NCI-H524 treated with DMSO at 0.1 percent for 48 hours (cell line): ENCODE data around the gene FGFR2.

Experiments used
- DNase-seq: peaks from one replicate; lab custom pipeline; 2025; lab: John Stamatoyannopoulos, UW

The FGFR2 gene

DNA sequence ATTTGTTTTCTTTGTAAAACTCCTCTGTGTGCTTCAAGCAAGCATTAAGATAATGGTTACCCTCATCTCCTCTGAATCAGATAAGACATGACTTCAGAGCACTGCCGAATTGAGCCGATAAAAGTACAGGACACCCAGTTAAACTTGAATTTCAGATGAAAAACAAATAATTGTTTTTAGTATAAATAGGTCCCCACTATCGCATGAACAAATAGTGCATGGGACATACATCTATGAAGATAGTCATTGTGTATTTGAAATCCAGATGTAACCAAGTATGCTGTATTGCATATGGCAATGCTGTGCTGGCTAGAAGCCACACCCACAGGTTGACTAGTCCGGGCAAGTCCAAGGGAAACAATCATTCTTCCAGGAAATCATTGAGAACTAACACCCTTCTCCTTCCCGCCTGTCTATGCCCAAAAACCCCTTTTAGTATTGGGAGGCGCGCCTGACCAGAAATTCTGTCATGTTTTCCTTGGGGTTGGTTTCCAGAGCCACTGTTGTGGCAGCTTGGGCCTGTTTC lies 12.6 kb upstream of the FGFR2 start:
- DNase-seq: no peak

DNA sequence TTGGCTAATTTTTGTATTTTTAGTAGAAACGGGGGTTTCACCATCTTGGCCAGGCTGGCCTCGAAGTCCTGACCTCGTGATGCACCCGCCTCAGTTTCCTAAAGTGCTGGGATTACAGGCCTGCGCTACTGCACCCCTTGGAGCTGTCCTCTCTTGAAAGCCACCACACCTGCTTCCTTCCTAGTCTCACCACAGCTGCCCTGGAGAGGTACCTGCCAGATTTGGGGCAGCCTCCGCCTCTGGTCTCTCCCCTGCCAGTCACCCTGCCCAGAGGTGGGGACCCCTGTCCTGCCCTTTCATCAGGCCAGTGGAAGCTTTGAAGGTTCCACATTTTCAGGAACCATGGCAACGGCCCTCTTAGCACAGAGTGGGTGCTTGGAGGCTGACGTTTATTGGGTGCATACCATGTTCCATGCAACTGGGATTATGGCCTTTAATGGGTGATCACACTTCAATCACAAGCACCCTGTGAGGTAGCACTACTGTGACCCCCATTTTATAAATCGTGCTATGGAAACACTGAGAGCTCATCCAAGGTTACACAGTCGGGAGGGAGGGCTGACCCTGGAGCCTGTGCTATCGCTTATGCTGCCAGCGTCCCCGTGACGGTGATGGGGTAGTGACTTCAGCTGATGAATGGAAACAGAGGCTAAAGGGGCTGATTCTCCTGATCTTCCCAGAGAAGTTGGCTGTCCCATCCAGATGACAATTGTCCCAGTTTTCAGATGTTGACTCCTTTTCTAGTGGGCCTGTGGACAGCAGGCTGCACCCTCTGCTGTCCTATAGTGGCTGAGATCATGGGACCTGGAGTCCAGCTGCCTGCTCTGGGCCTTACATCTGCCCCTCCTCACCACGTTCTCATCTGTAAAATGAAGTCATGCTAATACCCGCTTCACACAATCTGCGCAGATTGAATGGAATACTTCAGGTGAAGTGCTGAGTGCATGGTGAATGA lies 11.5 kb upstream of the FGFR2 start:
- no peak for DNase-seq

DNA sequence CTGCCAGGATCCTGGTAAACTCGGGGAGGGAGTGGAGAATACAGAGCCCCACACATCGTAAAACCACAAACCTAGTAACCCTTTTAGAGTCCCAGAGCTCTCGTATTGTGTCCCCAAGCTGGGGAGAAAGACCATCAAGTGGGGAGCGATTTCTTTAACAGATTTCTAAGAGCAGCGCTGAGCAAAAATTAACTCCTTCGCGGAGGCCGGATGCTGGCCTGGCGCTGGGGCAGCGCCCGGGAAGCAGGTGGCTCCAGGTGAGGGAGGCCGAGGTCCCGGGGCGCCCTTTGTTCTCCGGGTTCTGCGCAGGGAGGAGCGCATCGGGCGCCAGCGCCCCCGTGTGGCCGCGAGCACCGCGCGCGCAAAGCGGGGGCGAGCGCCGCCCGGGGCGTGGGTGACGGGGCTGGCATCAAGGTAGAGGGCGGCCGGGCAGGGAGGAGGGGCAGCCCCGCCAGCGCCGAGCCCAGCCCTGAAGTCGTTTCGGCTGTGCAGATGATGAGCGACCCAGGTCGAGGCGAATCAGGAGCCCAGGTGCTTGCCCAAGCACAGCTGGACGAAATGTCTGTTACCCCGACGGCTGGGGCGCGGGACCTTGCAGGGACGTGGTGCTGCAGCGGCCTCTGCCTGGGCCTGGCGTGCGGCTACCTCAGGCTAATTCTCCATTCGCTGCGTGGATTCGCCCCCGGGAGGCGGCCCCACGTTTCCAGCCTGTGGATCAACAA lies 10.4 kb upstream of the FGFR2 start:
- DNase-seq: no peak

DNA sequence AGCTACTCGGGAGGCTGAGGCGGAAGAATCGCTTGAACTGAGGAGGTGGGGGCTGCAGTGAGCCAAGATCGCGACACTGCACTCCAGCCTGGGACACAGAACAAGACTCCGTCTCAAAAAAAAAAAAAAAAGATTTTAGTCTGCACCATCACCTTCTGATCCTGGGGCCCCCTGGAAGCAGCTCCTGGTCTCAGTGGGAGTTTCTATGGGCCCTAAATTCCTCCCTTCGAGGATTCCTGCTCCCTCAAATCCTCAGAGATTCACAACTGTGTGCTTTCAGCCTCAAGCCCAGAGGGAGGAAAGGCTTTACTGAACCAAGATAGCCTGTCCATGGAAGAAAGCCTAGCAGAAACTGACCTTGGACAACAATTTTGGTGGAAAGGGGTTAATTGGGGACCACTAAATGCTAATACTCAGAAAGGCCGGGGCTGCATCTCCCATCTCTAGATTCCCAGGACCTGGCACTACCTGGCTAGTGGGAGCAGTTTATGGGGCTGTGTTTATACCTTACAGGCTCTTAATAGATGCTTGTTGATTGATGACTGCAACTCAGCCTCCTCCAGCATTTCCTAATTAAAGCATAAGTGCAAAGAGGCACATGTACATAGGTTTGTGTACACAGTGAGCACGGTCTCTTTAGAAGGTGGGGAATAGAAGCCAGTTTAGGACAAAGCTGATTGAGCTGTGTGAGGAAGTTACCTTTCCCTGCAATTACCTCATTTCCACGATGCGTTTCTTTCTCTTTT lies 9.2 kb upstream of the FGFR2 start:
- no peak for DNase-seq

DNA sequence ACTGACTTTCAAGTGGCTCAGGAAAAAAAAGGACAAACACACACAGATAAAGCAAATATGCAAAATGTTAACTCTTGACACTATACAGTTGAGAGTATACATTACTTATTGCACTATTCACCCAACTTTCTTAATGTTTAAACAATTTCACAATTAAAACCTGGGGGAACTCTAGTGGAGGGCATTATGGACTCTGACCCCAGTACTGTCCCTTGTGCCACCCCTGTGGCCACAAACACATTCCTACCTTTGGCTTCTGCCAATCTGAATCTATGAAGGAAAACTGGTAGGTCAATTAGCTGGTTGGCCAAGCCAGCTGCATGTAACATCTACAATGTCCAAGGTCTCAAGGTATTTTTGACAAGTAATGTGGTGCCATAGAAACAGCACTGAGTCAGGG lies 7.5 kb upstream of the FGFR2 start:
- no peak for DNase-seq

DNA sequence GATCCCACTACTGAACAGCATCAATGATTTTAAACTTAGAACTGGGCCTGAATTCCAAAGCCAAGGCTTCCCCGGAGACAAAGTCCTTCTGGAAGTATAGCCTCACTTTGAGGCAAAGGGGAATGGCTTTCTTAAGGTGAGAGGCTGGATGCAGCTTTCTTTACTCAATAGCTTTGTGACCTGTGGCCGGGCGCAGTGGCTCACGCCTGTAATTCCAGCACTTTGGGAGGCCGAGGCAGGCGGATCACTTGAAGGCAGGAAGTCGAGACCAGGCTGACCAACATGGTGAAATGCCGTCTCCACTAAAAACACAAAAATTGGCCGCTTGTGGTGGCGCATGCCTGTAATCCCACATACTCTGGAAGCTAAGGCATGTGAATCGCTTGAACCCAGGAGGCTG lies 3.2 kb upstream of the FGFR2 start:
- no peak for DNase-seq

DNA sequence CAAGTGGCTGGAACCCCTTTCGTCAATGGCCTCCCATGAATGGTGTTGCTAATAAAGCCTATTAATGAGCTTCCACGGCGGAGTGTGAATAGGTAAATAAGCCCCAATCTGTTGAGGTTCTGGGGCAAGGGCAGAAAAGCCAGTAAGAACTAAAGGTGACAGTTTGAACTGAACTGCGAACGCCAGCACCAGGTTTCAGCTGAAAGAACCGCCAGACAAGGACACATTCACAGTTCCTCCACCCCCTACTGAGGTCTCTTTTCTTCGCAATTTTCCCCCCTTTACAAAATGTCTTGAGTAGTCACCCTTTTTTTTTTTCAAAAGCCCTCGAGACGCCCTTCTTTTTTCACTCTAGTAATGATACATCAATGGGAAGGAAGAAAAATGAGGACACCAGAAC lies 2.4 kb upstream of the FGFR2 start:
- no peak for DNase-seq

DNA sequence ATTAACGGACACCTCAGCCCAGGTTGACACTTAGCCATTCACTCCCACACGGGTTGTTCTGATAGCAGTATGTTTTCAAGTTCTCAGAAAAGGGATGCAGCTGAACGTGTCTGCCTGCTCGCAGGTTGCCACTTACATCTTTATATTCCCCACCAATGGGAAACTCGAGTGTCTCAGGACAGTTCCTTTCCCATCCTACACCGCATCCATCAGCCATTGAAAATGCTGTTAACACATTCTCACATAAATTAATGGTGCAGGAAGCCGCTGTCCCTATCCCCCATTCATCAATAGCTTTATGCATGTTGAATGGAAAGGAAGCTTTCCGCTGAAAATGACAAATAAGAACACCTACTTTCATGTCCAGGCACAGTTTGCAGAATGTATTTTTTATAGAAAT lies 1.7 kb upstream of the FGFR2 start:
- DNase-seq: no peak

DNA sequence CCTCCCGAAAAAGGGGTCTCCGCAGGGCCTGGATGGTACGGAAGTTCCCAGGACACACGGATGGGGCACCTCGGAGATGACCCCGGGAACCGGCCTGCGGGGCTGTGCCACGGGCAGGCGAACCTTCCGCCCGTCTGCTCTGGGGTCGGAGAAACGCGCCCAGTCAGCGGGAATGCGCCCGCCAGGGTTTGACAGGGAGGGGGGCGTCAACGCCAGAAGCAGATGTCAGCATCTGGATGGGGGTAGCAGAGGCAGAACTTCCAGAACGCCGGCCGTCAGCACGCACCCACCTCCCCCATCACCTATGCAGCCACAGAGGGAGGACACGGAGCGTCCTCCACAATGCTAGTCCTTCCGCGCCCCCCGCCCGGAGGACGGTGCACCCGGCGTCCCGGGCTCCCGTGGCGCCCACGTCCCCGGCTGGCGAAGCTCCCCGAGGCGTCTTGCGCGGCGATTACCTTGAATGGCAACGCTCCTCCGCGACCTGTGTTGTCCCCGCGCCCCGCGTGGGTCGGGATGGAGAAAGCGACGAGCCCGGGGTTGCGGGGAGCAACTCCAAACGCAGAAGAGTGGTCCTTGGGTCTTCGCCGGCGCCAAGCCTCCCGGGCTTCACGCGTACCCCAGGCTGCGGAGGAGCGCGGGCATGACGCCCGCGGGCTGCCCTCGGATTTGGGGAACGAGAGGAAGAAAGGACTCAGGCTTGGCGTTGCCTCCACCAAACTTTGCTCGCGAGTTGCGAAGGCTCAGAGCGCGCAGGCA lies 561 bp downstream of the FGFR2 start:
- no peak for DNase-seq

DNA sequence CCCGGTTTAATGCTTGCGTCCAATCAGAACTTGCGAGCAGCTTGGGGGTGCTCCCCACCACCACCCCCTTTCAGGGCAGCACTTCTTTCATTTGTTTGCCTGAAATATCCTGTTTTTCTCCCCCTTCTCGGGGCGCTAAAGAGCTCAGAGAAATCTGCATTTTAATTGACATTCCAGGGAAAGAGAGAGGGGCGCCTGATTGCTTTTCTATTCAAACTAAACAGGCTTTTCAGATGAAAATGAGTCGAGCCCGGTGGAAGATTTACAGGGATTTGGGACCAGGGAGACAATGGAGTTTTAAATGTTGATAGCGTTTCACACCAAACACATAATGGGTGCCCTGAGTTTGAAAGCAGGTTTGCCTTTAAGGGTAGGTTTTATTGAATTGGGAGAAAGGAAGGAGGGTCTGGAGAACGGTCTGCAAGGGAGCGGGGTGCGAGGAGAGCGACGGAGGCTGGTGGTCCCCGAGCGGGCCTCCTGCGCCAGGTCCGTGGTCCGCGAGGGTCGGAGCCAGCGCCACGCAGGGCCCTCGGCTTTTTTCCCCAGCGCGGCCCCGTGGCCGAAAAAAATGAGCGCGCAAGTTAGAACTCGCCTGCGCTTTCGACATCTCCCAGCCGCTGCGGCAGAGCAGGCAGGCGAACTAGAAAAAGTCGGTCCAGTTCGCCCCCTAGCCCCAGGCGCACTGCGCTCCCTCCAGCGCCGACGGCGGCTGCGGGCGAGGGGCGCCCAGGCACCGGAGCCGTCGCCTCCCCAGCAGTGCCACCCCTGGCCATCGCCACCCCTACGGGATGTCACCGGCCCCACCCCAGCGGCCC lies 1.3 kb downstream of the FGFR2 start:
- no peak for DNase-seq

DNA sequence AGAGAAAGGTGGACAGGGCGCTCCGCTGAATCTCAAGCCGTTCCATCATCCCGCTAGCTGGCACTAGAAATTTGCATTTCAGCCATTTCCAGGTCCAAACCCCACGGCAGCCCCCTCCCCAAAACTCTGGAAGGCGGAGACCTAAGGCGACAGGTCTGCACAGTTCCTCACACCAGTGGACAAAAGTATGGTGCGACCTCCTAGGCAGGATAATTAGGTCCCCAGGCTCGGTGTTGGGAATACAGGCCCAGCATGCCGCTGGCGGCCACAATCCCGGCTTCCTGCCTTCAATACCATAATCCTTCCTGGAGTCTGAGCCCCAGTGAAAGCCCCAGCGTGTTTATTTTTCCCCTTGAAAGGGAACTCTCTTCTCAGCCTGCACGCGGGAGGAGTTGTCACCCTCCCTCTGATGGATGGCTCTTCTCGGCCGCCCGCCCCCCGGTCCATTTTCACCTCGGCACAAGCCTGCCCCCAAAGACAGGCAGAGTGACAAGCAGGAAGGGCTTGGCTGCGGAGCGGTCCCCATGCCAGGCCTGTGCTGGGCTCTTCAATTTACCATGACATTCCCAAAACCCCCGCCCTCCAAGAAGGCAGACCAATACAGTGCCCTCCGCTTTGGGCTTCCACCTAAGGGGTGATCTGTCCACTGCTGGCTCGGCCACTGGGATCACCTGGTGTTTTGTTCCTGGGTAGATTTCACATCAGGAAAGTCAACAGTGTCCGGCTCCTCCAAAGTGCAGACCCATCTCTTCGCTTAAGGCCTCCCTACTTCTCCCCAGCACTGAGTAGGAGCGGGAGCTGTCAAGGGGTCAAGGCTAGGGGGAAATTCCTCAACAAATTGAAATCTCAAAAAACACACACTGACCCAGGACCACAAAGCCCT lies 2.2 kb downstream of the FGFR2 start:
- DNase-seq: no peak

DNA sequence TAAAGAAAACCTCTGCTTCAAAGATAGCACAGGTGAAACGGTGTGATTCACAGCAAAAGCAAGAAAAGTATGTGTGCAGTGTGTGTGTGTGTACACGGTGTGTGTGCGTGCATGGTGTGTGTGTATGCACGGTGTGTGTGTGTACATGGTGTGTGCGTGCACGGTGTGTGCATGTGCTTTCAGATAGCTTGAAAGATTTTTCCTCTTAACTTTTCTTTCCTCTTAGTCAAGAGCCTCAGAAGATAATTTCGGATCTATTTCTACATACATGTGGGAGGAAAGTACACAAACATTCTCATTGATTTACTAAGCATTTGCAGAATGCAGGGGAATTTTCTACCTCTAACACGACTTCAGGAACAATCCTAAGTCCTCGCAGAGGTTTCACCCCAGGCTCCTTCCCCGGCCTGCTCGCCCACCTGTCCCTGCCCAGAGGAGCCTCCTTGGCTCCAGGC lies 2.9 kb downstream of the FGFR2 start:
- no peak for DNase-seq

DNA sequence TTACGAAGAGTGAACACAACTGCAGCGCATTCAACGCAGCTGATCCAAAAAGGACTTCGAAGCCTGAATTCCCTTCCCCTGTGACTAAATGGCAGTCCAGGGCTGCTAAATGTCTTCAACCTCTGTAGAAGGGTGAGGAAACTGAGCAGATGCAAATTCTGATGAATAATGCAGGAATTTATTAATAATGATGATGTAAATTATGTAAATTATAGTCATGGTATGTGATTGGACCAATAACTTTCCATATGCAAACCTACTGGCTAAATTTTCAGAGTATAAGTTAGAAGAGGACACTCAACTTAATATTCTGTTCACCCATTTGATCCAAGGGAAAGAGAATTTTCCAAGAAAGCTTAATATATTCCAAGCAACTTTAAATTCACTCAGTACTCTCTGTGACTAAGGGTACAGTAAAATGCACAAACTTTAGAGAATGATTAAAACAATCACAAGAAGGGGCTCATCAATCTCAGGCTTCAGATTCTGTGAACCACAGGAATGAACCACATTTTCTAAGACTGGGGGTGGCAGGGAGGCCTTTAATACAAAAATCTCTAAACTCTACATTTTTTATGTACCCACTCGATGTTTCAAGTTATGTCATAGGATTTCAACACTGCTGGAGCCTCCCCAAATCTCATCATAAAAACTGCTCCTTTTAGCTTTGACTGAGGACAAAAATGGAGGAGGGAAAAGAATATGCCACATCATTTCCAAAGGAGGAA lies 3.5 kb downstream of the FGFR2 start:
- no peak for DNase-seq

DNA sequence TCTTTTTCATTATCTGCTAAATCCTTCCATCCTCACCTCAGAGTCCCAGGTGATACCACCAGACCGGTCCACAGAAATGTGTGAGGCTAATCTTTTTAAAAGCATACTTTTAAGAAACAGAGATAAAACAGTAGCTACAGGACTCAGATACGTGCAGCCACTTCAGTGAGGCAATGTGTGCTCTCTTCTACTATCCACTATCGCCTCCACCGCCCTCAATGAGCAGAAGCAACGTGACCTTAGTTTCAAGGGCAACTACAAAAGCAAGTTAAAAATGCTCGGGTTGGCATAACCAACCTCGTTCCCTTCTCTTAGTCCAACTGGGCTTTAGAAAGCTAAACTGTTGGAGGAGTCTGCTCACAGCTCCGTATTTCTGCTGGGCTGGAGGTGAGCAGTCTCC lies 4.2 kb downstream of the FGFR2 start:
- no peak for DNase-seq

DNA sequence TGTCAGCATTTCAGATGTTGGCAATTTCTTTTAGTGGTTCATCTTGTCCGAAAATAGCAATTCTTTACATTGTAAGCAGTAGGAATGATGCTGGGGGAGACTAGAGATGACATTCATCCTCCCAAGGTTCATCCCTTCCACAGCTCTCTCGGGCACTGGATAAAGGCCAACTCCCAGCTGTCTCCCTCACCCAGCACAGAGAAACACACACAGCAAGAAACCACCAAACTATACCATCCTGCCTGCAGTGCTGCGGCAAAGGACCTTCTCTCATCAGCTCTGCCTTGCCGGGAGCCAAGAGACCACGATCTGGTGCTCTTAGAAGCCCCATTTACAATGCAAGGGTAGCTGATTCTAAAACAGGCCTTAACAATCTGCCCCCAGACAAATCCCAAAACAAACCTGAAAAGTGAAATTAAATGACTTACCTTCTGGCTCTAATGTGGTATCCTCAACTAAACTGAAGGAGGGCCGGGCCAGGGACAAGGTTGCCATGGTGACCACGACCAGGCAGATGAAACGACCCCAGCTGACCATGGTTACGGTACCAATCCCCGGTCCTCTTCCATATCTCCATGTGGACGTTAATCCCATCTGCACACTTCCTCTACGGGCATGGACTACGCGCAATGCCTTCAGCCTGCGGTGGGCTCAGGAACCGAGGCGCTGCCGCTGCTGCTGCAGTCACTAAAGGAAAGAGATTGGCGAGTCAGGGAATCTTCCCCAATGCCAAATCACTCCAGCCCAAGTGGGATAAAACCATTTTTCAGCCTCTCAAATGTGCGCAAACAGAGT lies 4.8 kb downstream of the FGFR2 start:
- DNase-seq: no peak

DNA sequence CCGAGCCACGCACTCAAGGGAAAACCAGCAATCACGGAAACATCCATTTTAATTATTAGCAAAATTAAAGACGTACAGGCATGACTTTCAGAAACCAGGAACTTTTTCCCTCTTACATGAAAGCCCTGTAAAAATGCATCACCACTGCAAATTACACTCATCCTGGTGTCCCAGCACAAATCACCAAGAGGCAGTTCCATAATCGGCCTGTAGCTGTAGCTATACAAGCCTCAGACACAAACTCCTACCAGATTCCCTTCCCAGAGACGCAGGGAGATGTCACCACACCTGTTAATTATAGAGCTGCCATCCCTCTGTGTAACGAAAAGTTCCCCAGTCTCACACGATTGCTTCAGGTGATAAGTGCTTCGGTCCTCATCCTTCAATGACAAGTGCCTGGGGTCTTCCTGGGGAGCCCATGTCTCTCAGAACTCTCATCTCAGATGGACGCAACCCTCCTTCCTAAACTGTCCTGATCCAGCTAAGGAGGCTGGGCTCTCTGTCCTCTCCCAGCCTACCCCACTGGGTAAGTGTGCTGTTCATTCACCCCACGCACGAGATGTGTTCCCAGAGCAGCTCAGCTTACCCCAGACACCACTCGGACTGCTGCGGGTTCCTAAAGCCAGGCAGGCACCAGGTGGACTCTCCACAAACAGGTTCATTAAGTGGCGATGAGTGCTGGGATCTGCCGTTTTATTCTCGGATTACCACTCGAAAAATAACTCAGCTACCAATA lies 5.9 kb downstream of the FGFR2 start:
- DNase-seq: peak; percentile 76

DNA sequence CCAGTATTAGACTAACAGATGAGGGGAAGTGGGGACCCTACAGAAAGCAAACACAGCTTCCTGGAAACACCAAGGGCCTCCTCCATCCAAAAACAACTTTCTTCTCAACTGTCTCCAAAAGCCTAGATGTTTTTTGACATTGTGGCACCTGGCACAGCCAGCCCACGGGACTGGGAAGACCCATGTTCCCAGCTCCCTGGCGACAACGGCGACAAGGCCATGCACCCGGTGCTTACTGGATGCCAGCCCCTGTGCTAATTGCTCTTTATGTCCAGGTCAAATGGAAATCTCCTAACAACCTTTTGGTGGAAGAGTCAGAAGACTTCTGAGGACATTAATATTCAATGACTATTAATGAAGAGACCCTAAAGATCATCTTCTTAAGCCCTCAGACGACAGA lies 7.1 kb downstream of the FGFR2 start:
- DNase-seq: no peak
